Activated CD4-positive, CD25-positive, alpha-beta regulatory T cell treated with anti-CD3 and anti-CD28 coated beads, Interleukin-2, amount 50 U/mL, for 72 hours (primary cell): Measurements from ENCODE around the gene TSNAX.

ENCODE experiments used
- DNase-seq: peaks from one replicate; pipeline ENCODE4 v3.0.0; 2021

TSNAX gene

DNA sequence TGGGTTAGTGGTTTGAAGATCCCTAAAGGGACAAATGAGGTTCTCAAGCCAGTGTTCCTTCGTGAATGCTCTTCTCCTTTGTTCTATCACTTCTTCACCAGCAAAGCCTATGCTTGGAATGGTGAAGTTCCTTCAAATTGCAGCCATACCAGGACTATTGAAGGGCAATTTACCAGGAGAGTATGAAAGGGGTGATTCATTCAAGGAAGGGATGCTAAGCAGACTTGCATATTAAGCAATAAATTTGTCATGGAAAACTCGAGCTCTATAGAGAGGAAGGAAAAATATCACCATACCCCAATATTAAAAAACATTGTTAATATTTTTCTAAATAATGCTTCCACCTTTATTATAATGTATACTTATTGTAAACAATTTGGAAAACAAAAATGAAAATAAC is 9.3 kb upstream of the TSNAX start:
- no peak for DNase-seq

DNA sequence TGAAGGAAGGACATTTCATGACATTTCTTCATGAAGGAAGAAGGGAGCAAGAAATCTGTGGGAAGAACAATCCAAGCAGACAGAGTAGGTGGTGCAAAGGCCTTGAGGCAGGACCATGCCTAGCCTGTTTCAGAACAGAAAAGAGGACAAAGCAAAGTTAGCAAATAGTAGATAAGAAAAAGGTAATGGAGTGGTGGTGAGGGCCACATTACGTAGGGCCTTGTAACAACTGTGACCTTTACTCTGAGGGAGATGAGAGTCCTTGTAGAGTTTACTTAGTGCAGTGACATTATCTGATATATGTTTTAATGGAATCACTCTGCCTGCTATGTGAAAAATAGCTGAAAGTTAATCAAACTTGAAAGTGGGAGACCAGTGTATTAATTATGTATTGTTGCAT is 6.4 kb upstream of the TSNAX start:
- no peak for DNase-seq

DNA sequence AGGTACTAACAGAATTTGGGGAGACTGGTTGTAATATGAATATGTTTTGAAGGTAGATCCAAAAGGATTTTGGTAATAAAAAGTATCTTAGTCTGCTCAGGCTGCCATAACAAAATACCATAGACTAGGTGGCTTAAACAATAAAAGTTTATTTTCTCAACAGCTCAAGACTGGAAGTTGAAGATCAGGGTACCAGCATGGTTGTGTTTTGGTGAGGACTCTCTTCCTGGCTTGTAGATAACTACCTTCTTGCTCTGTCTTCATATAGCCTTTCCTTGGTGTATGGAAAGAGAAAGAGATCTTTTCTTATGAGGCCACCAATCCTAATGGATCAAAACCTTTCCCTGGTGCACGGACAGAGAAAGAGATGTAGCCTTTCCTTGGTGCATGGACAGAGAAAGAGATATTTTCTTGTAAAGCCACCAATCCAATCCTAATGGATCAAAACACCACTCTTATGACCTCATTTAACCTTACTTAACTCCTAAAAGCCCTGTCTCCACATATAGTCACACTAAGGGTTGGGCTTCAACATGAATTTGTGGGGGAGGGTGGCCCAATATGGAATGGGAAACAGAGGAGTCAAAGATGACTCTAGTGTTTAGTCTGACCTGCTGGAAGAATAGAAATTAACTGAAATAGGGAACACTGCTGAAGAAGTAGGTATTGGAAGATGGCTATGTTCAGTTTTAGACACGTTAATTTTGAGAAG is 5.4 kb upstream of the TSNAX start:
- no peak for DNase-seq

DNA sequence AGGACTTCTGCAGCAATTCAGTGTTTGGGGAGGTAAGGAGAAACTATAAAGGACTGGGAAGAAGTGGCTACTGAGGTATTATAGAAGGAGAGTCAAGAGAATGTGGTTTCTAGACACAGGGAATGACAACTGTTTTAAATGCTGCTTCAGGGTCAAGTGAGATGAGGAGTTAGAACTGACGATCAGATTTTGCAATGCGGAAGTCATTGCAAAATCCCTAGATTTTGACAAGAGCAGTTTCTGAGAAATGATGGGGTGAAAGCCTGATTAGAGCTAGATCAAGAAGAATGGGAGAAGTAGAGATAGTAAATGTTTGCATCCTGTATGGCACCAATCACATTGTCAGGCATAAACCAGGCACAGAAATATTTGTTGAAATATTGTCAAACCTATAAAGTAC is 4.7 kb upstream of the TSNAX start:
- no peak for DNase-seq

DNA sequence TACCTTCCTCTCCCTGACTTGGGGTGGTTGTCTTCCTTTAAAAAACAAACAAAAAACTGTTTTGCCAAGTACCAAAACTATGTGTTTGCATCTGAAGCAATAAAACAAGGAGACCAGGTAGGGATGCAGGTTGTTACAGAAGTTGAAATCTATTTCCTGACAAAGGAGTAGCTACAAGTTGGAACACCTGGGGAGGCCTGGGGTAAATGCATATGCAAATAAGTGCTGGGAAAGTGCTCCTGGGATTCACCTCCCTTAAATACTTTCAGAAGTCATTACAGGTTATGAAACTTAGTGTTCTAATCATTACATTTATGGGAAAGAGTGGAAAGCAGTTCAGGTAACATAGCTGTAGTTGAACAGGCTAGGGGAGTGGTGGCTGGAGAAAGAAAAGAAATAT is 1.9 kb upstream of the TSNAX start:
- DNase-seq = no peak

DNA sequence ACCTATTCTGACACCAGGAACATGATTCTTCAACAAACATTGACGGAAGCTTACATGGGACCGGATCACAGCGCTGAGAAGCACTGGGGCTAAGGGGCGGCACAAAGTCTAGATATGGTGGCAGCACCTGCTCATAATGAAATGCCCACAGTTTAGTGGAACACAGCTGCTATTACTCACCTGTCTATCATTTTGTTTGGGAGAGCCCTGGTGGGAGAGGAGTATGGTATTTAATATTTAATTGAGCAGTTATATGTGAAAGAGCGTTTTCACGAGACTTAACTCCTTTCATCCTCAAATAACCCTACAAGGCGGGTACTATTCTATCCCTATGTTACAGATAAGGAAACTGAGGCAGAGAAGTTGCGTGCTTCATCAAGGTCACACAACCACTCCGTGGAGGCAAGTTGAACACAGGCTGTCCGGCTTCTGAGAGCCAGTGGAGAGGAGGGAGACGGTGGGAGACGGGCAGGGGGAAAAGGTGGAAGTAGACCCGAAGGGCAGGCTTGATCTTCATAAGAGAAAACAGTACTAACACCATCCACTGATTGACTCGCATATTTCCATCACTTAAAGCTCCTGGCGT is 790 bp upstream of the TSNAX start:
- no peak for DNase-seq

DNA sequence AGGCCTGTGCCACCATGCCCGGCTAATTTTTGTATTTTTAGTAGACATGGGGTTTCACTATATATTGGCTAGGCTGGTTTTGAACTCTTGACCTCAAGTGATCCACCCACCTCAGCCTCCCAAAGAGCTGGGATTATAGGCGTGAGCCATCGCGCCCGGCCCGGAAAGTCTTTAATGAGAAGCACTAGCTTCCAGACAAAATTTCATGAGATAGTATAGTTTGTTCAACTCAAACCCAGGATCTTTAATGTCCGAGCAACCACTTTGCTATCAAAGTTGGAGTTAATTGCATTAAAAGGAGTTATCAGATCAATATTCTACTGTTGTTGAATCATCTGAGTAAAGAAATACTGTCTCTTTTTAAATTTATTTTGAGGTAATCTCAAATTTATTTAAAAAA is 4.8 kb downstream of the TSNAX start:
- DNase-seq = no peak

DNA sequence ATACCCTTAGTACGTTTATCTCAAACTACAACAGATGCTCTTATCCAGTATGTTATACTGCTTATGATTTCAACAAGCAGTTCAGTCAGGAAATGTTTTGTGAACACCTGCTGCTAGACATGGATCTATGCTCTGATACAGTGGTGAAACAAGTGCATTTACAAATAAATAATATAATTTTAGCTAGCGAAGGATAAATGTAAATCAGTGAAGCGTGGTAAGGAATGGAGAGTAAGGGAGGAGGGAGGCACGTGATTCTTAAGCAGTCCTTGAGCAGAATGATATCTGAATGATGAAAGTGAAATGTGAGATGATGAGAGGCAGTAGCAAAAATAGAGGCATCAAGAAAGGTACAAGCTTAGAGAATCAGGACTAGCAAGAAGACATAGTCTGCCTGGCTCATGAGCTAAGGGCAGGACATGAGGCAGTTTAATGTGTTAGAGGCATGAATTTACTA is 6.3 kb downstream of the TSNAX start:
- DNase-seq = no peak

DNA sequence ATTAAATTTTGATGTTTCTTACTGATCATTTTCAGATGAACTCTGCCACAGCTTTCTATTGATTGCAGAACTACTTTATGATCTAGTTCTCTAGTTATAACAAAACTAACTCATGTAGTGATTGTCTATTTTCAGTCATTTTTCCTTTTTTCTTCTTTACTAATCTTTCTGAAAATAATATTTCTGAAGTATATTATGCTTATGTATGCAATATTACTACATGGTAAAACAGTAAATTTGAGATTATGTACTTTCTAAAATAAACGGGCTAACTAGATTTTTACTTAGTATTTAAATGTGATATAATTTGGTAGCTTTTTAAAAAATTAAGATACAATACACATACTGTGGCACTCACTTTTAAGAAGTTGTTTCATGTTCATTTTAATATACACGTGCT is 7.6 kb downstream of the TSNAX start:
- no peak for DNase-seq

DNA sequence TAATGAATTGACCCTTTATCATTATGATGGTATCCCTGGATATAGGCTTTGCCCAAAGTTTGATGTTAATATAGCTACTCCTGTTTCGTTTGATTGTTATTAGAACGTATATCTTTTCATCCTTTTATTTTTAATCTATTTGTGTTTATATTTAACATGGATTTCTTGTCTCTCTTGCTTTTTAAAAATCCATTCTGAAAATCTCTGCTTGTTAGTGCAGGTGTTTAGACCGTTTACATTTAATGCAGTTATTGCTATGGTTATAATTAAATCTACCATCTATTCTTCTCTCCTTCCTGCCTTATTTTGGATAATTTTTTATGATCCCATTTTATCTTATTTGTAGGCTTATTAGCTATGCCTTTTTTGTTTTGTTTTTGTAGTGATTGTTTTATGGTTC is 12.4 kb downstream of the TSNAX start:
- DNase-seq = no peak

DNA sequence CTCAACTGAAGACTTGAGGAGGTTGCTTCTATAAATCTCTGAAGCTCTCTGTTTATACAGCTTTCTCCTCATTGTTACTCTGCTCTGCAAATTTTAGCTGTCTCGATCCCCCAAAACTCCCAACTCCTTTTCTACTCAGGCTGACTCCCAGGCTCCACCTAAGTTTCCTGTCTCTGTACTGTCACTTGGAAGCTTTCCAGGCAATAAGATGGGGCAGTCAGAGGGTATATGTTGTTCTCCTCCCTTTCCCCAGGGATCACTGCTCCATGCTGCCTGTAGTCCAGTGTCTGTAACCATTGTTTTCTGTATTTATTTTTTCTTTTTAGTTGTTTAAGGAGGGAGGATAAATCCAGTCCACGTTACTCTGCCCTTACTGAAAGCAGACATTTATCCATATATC is 13.4 kb downstream of the TSNAX start:
- no peak for DNase-seq

DNA sequence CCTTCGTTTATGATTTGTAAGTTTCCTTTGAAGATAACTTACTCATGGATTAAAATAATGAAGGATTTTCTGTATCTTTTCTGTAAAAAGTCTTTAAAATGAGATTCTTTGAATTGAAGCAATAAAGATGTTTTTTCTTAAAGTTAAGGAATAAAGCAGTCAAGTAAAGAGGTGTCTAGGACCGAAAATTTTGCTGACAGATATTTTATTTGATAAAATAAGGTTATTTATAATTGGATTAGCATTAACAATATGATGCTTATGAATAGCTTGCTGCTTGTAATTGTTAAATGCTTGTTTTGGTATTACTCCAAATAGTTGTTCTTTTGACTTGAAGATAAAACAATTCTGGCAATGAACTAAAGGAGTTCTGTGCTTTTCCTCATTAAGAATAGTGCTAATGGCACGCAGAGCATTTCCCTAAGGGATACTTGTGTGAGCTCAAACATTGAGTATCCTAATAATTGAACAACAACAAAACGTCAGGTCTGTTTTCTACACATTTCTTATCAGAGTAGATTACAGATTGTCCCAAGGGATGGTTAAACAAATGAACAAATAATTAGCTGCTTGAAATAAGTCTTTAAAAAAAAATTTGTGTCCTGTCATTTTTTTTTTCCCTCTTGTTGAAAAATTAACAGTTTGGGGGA is 16.6 kb downstream of the TSNAX start:
- no peak for DNase-seq

DNA sequence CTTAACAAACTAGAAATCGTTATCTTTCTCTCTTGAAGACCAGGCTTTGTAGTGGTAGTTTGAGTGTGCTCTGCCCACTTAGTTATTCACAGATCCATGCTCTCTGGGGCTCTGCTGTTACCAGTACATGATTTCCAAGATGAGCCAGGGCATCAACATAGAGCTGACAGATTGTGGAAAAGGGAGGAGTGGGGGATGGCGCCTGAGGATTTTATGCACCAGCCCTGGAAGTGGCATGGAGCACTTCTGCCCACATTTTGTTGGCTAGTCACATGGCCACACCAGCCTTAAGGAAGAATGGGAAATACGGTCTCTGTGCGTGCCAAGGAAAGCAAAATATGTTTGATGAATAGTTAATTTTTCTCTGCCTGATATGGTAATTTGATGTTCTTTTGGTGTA is 18.2 kb downstream of the TSNAX start:
- DNase-seq = no peak

DNA sequence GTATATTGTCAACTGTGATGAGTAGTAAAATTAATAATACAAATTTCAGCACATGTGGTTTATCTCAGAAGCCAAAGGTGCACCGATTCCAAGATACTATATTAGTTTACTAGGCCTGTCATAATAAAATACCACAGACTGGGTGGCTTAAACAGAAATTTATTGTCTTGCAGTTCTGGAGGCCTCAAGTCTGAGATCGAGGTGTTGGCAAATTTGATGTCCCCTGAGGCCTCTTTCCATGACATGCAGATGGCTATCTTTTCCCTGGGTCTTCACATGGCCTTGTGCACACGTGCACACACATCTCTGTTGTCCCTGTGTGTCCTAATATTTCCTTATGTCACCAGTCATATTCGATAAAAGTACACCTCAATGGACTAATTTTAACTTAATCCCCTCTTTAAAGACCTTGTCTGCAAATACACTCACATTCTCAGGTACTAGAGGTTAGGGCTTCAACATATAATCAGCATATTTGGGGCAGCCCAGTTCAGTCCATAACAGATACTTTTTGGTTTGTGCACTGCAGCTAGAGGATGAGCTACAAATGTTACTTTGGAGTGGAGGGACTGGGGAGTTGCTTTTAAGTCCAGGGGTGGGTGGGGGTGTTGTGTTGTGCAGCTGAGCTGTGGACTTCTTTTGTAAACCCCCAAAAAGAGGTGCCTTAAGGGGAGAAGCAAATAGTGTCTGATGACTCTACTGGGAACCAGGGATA is 21.4 kb downstream of the TSNAX start:
- DNase-seq = no peak

DNA sequence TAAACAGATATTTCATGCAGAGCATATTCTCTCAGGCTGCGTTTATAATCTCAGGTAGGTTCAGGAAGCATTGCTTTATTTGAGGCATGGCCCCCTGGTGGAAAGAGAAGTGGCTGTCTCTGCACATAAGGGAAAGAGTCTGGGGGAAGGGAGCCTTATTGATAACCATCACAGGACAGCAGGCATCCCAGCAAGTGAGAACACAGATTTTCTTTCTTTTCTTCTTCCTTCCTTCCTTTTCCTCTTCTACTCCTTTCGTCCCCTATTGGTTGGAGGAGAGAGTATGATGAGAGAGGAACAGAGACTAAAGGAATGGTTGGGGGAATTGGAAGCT is 21.9 kb downstream of the TSNAX start:
- no peak for DNase-seq

DNA sequence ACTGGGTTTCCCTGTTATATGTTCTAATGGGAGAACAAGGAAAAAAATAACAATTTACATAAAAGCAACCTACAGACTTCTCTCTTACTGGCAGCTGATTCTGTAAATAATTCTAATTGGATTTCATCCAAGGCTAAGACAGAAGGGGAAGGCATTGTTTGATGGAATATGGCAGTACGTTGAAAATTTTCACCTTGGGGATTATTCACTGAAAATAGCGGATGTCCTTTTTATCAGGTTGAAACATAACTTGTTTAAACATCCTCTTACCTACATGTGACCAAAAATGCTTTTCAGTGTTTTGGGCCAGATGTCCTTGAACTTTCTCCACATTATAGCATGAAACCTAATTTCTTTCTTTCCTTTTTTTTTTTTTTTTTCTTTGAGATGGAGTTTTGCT is 24.9 kb downstream of the TSNAX start:
- no peak for DNase-seq

DNA sequence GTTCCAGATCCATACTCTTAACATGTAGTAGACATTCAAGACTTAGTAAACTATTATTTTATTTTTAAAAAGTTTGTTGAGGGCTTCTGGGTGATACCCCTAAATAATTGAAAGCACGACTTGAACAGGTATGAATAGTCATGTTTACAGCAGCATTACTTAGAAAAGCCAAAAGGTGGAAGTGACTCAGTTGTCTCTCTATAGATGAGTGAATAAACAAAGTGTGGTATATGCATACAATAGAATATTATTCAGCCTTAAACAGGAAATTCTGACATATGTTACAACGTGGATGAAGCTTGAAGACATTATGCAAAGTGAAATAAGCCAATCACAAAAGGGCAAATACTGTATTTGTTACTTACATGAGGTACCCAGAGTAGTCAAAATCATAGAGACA is 26.5 kb downstream of the TSNAX start:
- no peak for DNase-seq

DNA sequence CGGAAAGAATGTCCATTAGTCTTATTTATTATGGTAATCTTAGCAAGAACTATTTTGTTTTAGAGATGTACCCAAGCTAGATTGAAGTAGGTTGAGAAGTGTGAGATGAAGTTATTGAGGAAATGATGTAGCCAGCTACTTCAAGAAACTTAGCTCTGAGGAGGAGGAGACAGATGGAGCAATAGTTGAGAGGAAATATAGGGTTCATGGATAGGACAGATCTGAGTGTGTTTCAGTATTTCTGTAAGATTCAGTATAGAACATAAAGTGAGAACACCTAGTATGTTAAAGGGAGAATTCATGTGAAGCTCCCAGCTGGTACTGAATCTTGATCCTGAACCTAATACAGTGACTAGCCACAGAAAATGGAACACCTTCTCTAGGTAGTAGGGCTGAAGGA is 28.9 kb downstream of the TSNAX start:
- no peak for DNase-seq

DNA sequence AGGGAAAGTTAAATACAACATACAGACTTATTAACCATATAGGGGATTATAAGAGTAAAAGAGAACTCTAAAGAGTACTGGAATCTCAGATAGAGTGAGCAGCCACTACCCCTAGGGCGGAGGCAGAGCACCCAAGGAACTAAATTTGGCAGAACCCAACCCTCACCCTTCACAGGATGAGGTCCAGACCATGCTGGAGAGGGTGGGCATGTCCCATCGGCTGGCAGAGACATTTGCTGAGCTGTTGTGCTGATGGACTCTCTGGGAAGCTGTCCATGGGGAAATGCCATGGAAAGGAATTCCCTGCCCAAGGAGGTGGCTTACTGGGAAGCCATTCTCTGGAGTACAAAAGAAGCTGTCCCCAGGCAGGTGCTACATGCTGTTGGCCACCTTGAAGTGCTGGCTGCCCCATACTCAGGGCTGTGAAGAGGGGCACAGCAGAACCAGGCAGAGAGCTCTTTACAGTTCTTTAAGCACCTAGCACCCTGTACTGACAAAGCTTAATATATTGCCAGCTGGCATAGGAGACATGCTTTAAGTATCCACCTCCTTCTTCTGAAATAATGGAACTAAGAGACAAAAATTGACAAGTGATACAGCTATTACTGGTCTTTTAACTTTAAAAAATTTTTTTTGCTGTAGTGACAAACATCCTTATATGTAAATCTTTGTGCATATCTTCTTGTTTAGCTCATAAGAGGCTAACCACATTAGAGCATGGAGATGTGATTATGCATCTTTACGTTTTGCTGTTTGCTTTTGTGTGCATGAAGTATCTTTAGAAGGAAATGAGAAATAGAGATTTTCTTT is 29.6 kb downstream of the TSNAX start:
- DNase-seq = no peak

DNA sequence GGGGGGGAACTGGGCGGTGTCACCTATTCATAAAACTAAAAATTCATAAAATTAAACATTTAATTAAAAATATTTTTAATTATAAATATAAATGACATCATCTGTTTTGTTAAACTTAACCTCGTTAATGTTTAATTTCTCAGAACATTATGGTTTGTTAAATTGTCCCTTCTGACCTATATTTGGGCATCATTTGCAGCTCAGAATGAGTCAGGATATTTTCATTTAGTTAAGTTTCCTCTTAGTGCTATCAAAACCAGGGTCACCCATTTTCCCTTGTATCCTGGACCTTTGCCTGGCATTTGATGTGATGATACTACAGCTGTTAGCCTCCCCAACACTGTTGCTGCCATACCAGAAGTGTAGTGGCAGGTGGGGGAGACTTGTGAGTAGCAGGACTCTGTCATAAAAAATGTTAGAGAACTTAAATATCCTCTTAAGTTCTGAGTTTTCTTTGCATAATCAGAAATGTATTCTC is 30.3 kb downstream of the TSNAX start:
- no peak for DNase-seq

DNA sequence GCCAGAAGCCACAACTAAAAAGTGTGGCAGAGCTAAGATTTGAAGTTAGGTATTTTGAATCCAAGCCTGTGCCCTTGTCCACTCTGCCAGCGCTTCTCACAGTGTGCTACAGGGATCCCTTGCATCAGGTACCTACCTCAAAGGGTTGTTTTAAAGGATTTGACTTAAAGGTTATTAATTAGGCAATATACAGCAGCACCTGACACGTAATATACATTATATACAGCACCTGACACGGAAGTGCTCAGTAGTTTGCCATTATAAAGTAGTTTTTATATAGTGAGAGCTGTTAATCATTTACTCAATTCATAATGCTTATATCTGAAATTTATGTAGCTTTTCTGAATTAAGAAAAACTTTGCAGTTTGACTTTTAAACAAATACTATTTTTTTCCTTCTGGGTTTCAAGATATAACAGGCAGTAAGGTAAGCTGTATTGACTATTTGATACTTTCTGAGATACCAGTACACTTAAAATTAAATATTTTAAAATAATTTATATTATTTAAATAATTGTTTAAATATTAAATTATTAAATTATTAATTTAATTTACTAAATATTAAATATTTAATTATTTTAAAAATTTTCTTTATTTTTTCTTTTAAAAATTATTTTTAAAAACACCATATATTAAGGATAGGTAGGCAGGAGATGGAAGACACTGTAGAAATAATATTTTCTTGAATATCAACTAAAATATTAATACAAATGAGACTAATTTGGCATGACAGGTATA is 33.3 kb downstream of the TSNAX start:
- DNase-seq = no peak

DNA sequence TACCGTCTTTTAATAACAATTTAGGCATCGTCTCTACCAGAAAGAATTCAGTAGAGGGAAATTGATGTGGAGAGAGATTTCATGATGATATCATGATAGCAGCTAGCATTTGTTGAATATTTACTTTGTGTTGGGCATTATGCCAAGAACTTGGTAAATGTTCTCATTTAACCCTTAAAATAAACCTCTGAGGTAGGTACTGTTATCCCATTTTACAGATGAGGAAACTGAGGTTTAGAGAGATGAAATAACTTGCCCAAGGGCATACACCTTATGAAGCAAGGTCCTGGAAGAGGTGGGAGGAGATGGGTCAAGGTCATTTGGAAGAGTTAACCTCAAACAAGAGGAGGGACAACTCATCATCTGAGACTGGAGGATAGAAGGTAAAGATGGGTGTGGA is 34.8 kb downstream of the TSNAX start:
- DNase-seq = no peak
